ENCODE data around the gene KIF6. TPM values are rescaled to one million over a fixed set of nuclear protein-coding genes. Genes with fewer than 3 reads are reported as not detected.

Gene KIF6
- total RNA-seq, 1 experiment from 2014 or later = not detected

GRCh38 chr6:39446909-39447308 is 278.3 kb downstream of the KIF6 start:
- H3K4me2 ChIP-seq (ENCODE audit: low read length) = no peak overlapping the region
- RAD21 ChIA-PET (ENCODE audit: low non-redundant PET in 1 of 2, low total read pairs in 2 of 2, uncharacterized antibody in 2 of 2, unreplicated experiment in 2 of 2) = no interaction called here
- intact Hi-C loops (cut with micrococcal nuclease) = no loop called here
- CTCF ChIA-PET = no interaction called here
- H3K79me2 ChIP-seq (ENCODE audit: insufficient read depth, low read length) = no peaks in the 10 kb centered on the region
- no peak overlapping the region for H3K27ac ChIP-seq (ENCODE audit: low read depth, low read length)
- peaks cover 21% of the 10 kb centered on the region for H3K27me3 ChIP-seq (ENCODE audit: insufficient read depth, low read length)
- H3K9me3 ChIP-seq (ENCODE audit: control insufficient read depth in 1 of 2, insufficient read depth in 1 of 2, low read depth in 1 of 2, low read length in 2 of 2) = no peaks in the 10 kb centered on the region
- no peak overlapping the region for H3K9ac ChIP-seq (ENCODE audit: low read length)
- no peaks in the 10 kb centered on the region for H4K20me1 ChIP-seq (ENCODE audit: insufficient read depth)
- BruUV-seq (replicated peaks) = no TSS peak
- H2AFZ ChIP-seq (ENCODE audit: low read depth, low read length, poor library complexity, severe bottlenecking) = no peak overlapping the region
- H3K4me1 ChIP-seq (ENCODE audit: control insufficient read depth in 1 of 2, insufficient read depth in 2 of 2, low read length in 2 of 2) = no peaks in the 10 kb centered on the region
- ATAC-seq = no peak
- no peaks in the 10 kb centered on the region for H3K36me3 ChIP-seq (ENCODE audit: control insufficient read depth in 1 of 2, insufficient read depth in 2 of 2, low read length in 2 of 2)
- no peak for DNase-seq (ENCODE audit: low read depth, low spot score)
- POLR2A ChIA-PET = no interaction called here
- TF ChIP-seq, protein P1, sequence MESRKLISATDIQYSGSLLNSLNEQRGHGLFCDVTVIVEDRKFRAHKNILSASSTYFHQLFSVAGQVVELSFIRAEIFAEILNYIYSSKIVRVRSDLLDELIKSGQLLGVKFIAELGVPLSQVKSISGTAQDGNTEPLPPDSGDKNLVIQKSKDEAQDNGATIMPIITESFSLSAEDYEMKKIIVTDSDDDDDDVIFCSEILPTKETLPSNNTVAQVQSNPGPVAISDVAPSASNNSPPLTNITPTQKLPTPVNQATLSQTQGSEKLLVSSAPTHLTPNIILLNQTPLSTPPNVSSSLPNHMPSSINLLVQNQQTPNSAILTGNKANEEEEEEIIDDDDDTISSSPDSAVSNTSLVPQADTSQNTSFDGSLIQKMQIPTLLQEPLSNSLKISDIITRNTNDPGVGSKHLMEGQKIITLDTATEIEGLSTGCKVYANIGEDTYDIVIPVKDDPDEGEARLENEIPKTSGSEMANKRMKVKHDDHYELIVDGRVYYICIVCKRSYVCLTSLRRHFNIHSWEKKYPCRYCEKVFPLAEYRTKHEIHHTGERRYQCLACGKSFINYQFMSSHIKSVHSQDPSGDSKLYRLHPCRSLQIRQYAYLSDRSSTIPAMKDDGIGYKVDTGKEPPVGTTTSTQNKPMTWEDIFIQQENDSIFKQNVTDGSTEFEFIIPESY (IDR thresholded peaks at IDR 0.05; ENCODE audit: extremely low read depth, insufficient replicate concordance, low read length) = no peak
- TF ChIP-seq CBX3 (IDR thresholded peaks at IDR 0.05; ENCODE audit: low read depth) (no peak), POLR2AphosphoS5 (IDR thresholded peaks at IDR 0.05; ENCODE audit: low read depth, low read length) (no peak), YY1 (IDR thresholded peaks at IDR 0.05; ENCODE audit: extremely low read depth, insufficient replicate concordance, low read depth, low read length) (no peak), POLR2A (IDR thresholded peaks at IDR 0.05; ENCODE audit: borderline replicate concordance, extremely low read depth, insufficient read depth, insufficient read length) (no peak), EZH2phosphoT487 (IDR thresholded peaks at IDR 0.05; ENCODE audit: borderline replicate concordance) (no peak), ZNF274 (IDR thresholded peaks at IDR 0.05; ENCODE audit: low read depth, low read length) (no peak), FOSL1 (IDR thresholded peaks at IDR 0.05; ENCODE audit: low read depth) (no peak), CEBPB (IDR thresholded peaks at IDR 0.05; ENCODE audit: low read depth) (no peak)
- H3K9me2 ChIP-seq (ENCODE audit: insufficient read depth) = no peaks in the 10 kb centered on the region
- no peak overlapping the region for H3K4me3 ChIP-seq (replicated peaks in 1 of 2; ENCODE audit: low read depth in 1 of 2, low read length in 2 of 2)

- Histone ChIP-seq H2AFZ (ENCODE audit: low read depth, low read length, poor library complexity, severe bottlenecking) (no peak overlapping the region), H3K4me3 (replicated peaks in 1 of 2; ENCODE audit: low read depth in 1 of 2, low read length in 2 of 2) (no peak overlapping the region), H3K27ac (ENCODE audit: low read depth, low read length) (no peak overlapping the region), H3K79me2 (ENCODE audit: insufficient read depth, low read length) (no peaks in the 10 kb centered on the region), H4K20me1 (ENCODE audit: insufficient read depth) (no peaks in the 10 kb centered on the region), H3K27me3 (ENCODE audit: insufficient read depth, low read length) (peaks cover 18% of the 10 kb centered on the region), H3K4me1 (ENCODE audit: control insufficient read depth in 1 of 2, insufficient read depth in 2 of 2, low read length in 2 of 2) (no peaks in the 10 kb centered on the region), H3K36me3 (ENCODE audit: control insufficient read depth in 1 of 2, insufficient read depth in 2 of 2, low read length in 2 of 2) (no peaks in the 10 kb centered on the region), H3K9me2 (ENCODE audit: insufficient read depth) (no peaks in the 10 kb centered on the region), H3K9ac (ENCODE audit: low read length) (no peak overlapping the region), H3K9me3 (ENCODE audit: control insufficient read depth in 1 of 2, insufficient read depth in 1 of 2, low read depth in 1 of 2, low read length in 2 of 2) (no peaks in the 10 kb centered on the region), H3K4me2 (ENCODE audit: low read length) (no peak overlapping the region)
- POLR2A ChIA-PET = no interaction called here
- CTCF ChIA-PET = no interaction called here
- RAD21 ChIA-PET (ENCODE audit: low non-redundant PET in 1 of 2, low total read pairs in 2 of 2, uncharacterized antibody in 2 of 2, unreplicated experiment in 2 of 2) = no interaction called here
- intact Hi-C loops (cut with micrococcal nuclease) = no loop called here
- ATAC-seq (no peak), DNase-seq (ENCODE audit: low read depth, low spot score) (no peak)
- BruUV-seq (replicated peaks) = no TSS peak
- TF ChIP-seq CEBPB (IDR thresholded peaks at IDR 0.05; ENCODE audit: low read depth) (no peak), ZFX (IDR thresholded peaks at IDR 0.05) (no peak), JUND (IDR thresholded peaks at IDR 0.05) (no peak), ELF1 (IDR thresholded peaks at IDR 0.05; ENCODE audit: borderline replicate concordance, low read depth) (no peak), CBX3 (IDR thresholded peaks at IDR 0.05; ENCODE audit: low read depth) (no peak)
- TF ChIP-seq, protein P1 (IDR thresholded peaks at IDR 0.05; ENCODE audit: extremely low read depth, insufficient replicate concordance, low read length) = no peak
- TF ChIP-seq, protein P2, sequence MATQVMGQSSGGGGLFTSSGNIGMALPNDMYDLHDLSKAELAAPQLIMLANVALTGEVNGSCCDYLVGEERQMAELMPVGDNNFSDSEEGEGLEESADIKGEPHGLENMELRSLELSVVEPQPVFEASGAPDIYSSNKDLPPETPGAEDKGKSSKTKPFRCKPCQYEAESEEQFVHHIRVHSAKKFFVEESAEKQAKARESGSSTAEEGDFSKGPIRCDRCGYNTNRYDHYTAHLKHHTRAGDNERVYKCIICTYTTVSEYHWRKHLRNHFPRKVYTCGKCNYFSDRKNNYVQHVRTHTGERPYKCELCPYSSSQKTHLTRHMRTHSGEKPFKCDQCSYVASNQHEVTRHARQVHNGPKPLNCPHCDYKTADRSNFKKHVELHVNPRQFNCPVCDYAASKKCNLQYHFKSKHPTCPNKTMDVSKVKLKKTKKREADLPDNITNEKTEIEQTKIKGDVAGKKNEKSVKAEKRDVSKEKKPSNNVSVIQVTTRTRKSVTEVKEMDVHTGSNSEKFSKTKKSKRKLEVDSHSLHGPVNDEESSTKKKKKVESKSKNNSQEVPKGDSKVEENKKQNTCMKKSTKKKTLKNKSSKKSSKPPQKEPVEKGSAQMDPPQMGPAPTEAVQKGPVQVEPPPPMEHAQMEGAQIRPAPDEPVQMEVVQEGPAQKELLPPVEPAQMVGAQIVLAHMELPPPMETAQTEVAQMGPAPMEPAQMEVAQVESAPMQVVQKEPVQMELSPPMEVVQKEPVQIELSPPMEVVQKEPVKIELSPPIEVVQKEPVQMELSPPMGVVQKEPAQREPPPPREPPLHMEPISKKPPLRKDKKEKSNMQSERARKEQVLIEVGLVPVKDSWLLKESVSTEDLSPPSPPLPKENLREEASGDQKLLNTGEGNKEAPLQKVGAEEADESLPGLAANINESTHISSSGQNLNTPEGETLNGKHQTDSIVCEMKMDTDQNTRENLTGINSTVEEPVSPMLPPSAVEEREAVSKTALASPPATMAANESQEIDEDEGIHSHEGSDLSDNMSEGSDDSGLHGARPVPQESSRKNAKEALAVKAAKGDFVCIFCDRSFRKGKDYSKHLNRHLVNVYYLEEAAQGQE (IDR thresholded peaks at IDR 0.05; ENCODE audit: low read depth) = no peak
- TF ChIP-seq, protein P3, sequence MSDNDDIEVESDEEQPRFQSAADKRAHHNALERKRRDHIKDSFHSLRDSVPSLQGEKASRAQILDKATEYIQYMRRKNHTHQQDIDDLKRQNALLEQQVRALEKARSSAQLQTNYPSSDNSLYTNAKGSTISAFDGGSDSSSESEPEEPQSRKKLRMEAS (IDR thresholded peaks at IDR 0.05) = no peak
Measured at GRCh38 chr6:39445667-39446066, 279.5 kb downstream of the KIF6 start.
